Activated naive CD8-positive, alpha-beta T cell (primary cell): ENCODE measurements around the gene MON2.
"Not testable (repeated sequence)": the region's sequence is repeated elsewhere in the genome, so short reads cannot be mapped to it uniquely, and the experiment has no call there.

Experiments
- H3K27ac Mint-ChIP-seq: one replicate; pipeline ENCODE4 v1.8.0; 2021; ENCODE audit warnings: mixed read lengths
- H3K27me3 Mint-ChIP-seq: one replicate; pipeline ENCODE4 v1.8.0; 2021; ENCODE audit warnings: mixed read lengths
- H3K36me3 Mint-ChIP-seq: one replicate; pipeline ENCODE4 v1.8.0; 2021; ENCODE audit warnings: mixed read lengths
- H3K4me1 Mint-ChIP-seq: one replicate; pipeline ENCODE4 v1.8.0; 2021; ENCODE audit warnings: low read depth, mixed read lengths
- H3K4me3 Mint-ChIP-seq: one replicate; pipeline ENCODE4 v1.8.0; 2021; ENCODE audit warnings: mild to moderate bottlenecking, mixed read lengths
- H3K9me3 Mint-ChIP-seq: one replicate; pipeline ENCODE4 v1.8.0; 2021; ENCODE audit warnings: low read depth, mixed read lengths

Gene MON2, protein sequence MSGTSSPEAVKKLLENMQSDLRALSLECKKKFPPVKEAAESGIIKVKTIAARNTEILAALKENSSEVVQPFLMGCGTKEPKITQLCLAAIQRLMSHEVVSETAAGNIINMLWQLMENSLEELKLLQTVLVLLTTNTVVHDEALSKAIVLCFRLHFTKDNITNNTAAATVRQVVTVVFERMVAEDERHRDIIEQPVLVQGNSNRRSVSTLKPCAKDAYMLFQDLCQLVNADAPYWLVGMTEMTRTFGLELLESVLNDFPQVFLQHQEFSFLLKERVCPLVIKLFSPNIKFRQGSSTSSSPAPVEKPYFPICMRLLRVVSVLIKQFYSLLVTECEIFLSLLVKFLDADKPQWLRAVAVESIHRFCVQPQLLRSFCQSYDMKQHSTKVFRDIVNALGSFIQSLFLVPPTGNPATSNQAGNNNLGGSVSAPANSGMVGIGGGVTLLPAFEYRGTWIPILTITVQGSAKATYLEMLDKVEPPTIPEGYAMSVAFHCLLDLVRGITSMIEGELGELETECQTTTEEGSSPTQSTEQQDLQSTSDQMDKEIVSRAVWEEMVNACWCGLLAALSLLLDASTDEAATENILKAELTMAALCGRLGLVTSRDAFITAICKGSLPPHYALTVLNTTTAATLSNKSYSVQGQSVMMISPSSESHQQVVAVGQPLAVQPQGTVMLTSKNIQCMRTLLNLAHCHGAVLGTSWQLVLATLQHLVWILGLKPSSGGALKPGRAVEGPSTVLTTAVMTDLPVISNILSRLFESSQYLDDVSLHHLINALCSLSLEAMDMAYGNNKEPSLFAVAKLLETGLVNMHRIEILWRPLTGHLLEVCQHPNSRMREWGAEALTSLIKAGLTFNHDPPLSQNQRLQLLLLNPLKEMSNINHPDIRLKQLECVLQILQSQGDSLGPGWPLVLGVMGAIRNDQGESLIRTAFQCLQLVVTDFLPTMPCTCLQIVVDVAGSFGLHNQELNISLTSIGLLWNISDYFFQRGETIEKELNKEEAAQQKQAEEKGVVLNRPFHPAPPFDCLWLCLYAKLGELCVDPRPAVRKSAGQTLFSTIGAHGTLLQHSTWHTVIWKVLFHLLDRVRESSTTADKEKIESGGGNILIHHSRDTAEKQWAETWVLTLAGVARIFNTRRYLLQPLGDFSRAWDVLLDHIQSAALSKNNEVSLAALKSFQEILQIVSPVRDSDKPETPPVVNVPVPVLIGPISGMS (N-terminal part only)

DNA sequence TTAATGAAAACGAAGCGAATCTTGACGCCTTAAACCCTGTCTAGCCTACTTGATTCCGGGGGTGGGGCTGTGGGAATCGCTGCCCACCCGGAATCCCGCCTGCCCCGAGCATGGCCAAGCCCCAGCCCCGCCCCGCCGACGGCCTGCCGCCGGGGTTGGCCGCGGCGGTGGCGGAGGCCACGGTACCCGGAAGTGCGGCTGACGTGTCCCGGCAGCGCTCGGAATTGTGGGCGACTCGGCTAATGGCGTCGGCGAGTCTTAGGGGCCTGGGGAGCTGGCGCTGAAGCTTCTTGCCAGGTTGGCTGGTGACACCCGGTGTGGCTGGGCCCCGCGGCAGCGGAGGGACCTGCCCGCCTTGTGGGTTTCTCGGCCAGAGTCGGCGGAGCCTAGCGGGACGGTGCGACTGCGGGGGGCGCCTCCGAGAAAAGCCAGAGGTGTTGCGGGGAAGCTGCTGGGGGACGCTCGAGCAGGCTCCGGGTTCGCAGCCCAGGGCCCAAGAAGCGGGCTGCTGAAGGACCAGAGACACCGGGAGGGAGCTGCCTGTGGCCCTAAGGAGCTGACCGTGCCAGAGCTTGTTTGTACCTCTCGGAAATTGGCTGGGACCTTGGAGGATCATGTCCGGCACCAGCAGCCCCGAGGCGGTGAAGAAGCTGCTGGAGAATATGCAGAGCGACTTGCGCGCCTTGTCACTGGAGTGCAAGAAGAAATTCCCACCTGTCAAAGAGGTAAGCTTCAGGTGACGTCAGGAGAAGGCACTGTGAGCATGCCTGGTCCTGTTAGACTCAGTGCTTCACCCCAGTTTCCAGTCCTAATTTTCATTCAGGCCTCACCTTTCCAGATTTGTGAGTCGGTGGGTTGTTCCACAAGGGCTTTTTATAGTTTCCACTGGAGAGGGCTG is at the start of gene MON2:
Gene MON2, plus strand, starts transcription at position 233 of the 898 bp plus-strand sequence. Its CDS starts 382 bp downstream, at position 615.
- H3K4me1 Mint-ChIP-seq, result peaks cover 28% of the 10 kb centered on the region
- H3K27me3 Mint-ChIP-seq, result no peaks in the 10 kb centered on the region
- H3K27ac Mint-ChIP-seq, result peak within 1 kb of the TSS; percentile 95
- peaks cover 4% of the 10 kb centered on the region for H3K9me3 Mint-ChIP-seq
- H3K4me3 Mint-ChIP-seq, result peak within 1 kb of the TSS; percentile 97
- H3K36me3 Mint-ChIP-seq, result no peaks in the 10 kb centered on the region

DNA sequence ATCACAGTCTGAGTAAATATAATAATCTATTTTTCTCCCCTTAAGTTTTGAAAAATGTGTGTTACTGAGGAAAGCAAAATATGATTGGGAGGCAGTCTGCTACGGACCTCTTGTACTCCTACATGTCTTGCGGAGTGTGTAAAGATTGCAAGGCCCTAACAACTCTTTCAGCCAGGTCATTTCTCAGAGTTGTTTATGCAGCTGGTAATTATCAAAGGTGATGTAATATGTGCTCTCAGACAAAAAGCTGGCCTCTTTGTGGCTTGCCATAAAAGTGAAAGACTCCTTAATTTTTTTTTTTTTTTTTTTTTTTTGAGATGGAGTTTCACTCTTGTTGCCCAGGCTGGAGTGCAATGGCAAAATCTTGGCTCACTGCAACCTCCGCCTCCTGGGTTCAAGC is 40.5 kb upstream of the MON2 start:
- peaks cover 28% of the 10 kb centered on the region for H3K36me3 Mint-ChIP-seq
- no peak overlapping the region for H3K4me3 Mint-ChIP-seq
- H3K4me1 Mint-ChIP-seq, result no peaks in the 10 kb centered on the region
- H3K27me3 Mint-ChIP-seq, result peaks cover 3% of the 10 kb centered on the region
- H3K27ac Mint-ChIP-seq, result no peak overlapping the region
- H3K9me3 Mint-ChIP-seq, result peaks cover 26% of the 10 kb centered on the region

DNA sequence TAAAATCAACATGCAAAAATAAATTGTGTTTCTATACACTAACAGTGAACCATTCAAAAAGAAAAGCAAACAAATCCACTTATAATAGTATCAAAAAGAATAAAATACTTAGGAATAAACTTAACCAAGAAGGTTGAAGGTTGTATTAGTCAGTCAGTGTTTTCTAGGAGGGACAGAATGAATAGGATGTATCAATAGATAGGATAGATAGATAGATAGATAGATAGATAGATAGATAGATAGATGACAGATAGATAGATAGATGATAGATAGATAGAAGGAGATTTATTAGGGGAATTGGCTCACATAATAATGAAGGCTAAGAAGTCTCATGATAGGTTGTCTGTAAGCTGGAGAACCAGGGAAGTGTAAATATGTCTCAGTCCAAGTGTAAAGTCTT is 37.2 kb upstream of the MON2 start:
- H3K27me3 Mint-ChIP-seq, result peaks cover 5% of the 10 kb centered on the region
- no peak overlapping the region for H3K27ac Mint-ChIP-seq
- peaks cover under 1% of the 10 kb centered on the region for H3K4me1 Mint-ChIP-seq
- H3K36me3 Mint-ChIP-seq, result peaks cover 13% of the 10 kb centered on the region
- H3K9me3 Mint-ChIP-seq, result peaks cover 10% of the 10 kb centered on the region
- no peak overlapping the region for H3K4me3 Mint-ChIP-seq

DNA sequence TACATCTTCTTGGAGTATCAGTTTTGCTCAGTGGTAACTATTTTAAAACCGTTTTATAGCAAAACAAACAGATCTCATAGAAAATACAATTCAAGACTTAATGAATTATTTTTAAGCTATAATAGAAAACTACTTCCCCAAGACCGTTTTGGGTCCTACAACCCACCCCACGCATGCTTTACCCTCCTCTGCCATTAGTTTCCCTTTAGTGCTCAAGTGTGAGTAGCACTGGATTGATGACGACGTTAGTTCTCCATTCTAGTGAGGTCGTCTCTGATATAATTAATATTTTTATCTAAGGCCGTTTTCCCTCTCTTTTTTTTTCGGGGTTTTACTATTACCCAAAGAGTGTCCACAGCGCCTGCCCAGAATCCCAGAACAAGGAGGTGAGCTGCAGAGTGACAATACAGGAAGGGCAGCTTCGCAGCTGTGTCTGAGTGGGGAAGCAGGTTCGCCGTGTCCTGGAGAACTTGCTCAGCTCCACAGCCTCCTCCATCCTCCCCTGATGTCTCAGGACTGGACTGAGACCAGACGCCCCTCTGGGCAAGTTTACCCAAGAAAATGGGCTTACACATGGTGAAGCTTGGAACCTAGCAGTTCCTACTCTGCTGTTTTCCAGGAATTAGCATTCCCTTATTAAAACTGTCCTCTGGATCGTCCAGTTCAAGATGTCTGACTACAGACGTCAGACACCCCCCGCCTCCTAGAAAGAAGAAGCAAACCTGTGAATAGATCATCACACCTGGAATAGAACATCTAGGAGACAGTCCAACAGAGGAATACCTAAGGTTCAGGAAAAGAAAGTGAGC is 31.9 kb upstream of the MON2 start:
- H3K36me3 Mint-ChIP-seq, result no peaks in the 10 kb centered on the region
- peaks cover 17% of the 10 kb centered on the region for H3K4me1 Mint-ChIP-seq
- H3K27ac Mint-ChIP-seq, result no peak overlapping the region
- peaks cover 4% of the 10 kb centered on the region for H3K27me3 Mint-ChIP-seq
- no peaks in the 10 kb centered on the region for H3K9me3 Mint-ChIP-seq
- peak overlapping the region; percentile 85 for H3K4me3 Mint-ChIP-seq

DNA sequence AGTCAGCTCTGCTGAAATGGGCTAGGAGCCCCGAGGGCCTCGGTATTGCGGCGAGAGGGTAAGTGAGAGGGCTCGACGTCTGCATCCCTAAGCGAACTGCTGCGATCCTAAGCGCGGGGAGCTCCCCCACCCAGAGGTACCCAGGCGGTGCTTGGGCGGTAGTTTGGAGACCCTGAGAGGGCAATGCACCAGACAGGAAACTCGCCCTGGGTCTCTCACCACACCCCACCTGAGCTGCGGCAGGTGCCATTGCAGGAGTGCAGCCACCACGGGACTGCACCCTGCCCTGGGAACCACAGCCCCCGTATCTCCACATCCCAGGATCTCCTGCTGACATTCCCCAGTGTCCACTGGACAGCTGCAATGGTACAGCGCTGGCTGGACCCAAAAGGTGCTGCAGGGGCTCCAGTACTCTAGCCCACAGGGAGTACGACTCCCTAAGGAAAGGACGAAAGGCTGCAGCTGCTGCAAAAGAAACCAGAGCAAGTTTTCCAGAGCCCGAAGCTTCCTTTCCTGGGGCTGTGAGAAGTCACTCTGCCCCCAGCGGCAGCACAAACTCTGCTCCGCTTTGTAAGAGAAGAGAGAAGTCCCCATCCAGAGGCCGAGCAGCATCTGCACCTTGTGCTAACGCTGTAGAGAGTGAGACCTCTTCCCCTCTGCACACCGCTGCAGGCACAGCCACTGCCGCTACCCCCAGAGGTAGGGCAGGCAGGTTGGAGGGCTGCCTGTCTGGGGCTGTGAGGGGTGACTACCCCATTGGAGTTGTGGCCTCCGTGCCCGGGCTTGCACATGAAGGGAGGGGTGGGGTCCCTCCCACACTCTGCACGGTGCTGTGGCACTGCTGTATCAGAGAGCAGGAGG is 31.1 kb upstream of the MON2 start:
- H3K4me1 Mint-ChIP-seq, result peaks cover 17% of the 10 kb centered on the region
- peaks cover 3% of the 10 kb centered on the region for H3K27me3 Mint-ChIP-seq

DNA sequence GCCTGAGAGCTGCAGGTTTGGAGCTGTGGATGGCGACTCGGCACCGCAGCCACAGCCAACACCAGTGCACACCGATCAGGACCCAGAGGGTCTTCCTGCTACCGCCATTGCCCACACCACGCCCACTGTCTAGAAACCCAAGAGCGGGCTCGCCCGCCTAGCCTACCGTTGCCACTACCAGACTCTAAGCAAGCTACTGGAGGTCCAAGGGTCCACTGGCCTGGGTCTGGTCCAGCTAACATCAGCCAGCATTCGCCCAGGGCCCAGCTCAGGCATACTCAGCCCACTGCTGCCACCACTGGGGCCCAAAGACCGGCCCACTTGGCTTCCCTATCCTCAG is 30.5 kb upstream of the MON2 start:
- Mint-ChIP-seq H3K27ac (no peak overlapping the region), H3K36me3 (no peaks in the 10 kb centered on the region), H3K9me3 (no peaks in the 10 kb centered on the region), H3K4me1 (peaks cover 17% of the 10 kb centered on the region), H3K27me3 (peaks cover 3% of the 10 kb centered on the region), H3K4me3 (peak overlapping the region; percentile 85)

More for the DNA sequence above, 31.1 kb upstream of the MON2 start:
- Mint-ChIP-seq H3K27ac (no peak overlapping the region), H3K9me3 (no peaks in the 10 kb centered on the region), H3K4me3 (peak overlapping the region; percentile 85), H3K36me3 (no peaks in the 10 kb centered on the region)

DNA sequence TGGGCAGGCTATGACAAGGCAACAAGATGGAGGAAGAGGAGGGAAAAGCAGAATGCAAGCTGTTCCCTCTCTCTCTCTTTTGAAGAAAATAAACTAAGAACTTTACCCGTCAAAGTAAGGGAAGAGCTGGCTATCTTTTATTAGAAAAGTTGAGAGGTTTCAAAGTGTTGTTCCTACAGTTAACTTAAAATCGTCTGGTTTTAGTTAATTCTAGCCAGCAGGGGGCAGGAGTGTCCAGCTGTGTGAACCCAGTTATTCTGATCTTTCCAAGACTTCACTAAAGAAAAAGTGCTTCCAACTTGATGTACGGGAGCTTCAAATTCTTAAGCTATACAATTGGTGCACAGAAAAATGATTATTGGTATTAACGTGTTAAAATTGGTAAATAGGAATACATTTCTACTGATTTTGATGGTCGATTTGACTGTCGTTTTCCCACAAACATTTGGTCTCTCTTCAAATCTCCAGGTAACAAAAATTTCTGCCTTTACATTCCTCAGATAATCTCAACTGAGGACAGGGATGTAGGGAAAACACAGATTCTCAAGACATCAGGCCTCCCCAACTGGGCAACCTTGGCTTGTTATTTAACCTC is 28.4 kb upstream of the MON2 start:
- H3K27me3 Mint-ChIP-seq, result peaks cover 2% of the 10 kb centered on the region

DNA sequence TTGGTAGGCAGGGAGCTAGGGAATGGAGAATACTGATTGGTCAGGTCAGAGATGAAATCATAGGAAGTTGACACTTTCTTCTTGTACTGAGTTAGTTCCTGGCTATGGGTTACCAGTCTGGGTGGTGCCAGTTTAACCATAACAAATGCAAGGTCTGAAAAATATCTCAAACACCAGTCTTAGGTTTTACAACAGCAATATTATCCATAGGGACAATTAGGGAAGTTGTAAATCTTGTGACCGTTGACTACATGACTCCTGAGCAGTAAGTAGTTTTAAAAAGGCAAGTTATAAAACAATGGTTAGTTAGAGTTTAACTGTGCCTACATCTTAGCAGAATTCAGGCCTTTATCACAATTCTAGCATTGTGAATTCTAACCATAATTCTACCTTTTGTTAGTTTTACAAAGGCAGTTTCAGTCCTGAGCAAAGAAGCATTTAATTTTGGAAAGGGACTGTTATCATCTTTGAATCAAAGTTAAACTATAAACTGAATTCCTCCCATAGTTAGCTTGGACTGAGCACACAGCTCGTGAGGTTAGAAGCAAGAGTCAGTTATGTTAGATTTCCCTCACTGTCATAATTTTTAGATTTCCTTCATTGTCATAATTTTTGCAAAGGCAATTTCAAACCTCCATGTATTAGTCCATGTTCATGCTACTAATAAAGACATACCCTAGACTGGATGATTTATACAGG is 19.7 kb upstream of the MON2 start:
- no peaks in the 10 kb centered on the region for H3K27me3 Mint-ChIP-seq
- H3K36me3 Mint-ChIP-seq, result peaks cover 14% of the 10 kb centered on the region
- no peak overlapping the region for H3K27ac Mint-ChIP-seq
- H3K4me1 Mint-ChIP-seq, result no peaks in the 10 kb centered on the region
- no peak overlapping the region for H3K4me3 Mint-ChIP-seq
- peaks cover 22% of the 10 kb centered on the region for H3K9me3 Mint-ChIP-seq

More for the DNA sequence above, 28.4 kb upstream of the MON2 start:
- peaks cover 17% of the 10 kb centered on the region for H3K4me1 Mint-ChIP-seq
- H3K9me3 Mint-ChIP-seq, result peaks cover 17% of the 10 kb centered on the region
- no peak overlapping the region for H3K27ac Mint-ChIP-seq
- H3K36me3 Mint-ChIP-seq, result peaks cover 3% of the 10 kb centered on the region
- no peak overlapping the region for H3K4me3 Mint-ChIP-seq

DNA sequence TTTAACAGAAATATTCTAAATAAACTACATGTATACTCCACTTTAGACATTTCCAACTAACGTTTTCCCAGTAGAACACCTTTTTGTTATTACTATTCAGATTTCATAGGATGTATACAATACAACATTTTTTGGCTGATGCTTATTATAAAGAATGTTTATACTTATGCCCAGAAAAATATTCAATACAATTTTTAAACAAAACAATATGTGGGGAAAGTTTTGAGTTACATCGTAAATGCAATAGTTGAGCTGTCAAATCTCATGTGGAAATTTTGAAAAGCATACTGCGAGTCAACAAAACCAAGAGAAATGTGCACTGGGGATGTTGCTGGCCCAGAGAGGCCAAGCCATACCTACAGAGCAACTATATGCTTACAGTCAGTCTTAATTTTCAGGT is 18.2 kb upstream of the MON2 start:
- Mint-ChIP-seq H3K27ac (no peak overlapping the region), H3K36me3 (peaks cover 10% of the 10 kb centered on the region), H3K9me3 (peaks cover 7% of the 10 kb centered on the region), H3K4me3 (no peak overlapping the region), H3K27me3 (no peaks in the 10 kb centered on the region), H3K4me1 (no peaks in the 10 kb centered on the region)

DNA sequence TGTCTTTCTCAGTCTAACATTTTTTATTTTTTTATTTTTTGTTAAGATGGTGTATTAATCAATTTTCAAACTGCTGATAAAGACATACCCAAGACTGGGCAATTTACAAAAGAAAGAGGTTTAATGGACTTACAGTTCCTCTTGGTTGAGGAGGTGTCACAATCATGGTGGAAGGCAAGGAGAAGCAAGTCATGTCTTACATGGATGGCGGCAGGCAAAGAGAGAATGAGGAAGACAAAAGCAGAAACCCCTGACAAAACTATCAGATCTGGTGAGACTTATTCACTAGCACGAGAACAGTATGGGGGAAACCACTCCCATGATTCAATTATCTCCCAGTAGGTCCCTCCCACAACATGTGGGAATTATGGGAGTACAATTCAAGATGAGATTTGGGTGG is 11.2 kb upstream of the MON2 start:
- not testable (repeated sequence) for H3K36me3 Mint-ChIP-seq, H3K27ac Mint-ChIP-seq, H3K4me1 Mint-ChIP-seq, H3K9me3 Mint-ChIP-seq, H3K27me3 Mint-ChIP-seq, H3K4me3 Mint-ChIP-seq

DNA sequence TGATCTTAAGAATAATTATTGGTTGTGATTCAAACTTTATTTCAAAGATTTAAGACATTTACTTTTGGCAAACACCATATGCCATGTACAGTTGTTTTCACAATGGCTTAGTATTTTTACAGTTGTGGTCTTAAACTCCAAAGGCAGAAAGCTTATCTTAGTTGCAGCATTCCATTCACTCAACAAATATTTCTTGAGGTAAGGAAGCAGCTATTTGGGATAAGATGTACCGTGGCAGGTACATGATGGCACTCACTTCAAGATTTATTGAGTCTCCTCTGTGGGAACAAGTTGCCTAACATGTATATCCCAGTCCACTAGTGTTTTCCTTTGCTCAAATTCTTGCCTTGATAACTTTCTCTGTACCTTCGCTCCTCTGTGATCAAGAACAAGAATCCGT is 8.0 kb upstream of the MON2 start:
- H3K9me3 Mint-ChIP-seq, result peaks cover 4% of the 10 kb centered on the region

DNA sequence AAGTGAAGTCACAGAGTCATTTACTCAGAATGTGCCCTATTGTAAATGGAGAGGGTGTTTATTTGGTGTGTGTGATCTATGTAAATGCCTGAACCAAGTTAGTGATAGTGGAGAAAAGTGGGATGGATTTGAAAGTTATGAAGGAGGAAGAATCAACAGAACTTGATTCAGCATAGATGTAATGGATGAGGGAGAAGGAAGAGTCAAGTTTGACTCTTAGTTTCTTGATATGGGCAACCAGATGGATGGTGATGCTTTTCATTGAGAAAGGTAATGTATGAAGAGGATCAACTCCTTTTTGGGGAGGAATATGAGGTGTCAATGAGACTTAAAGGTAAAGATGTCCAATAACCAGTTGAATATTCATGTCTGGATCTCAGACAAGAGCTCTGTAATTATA is 6.7 kb upstream of the MON2 start:
- Mint-ChIP-seq H3K9me3 (peaks cover 4% of the 10 kb centered on the region), H3K4me3 (no peak overlapping the region), H3K36me3 (peaks cover 6% of the 10 kb centered on the region), H3K4me1 (no peaks in the 10 kb centered on the region), H3K27me3 (peaks cover 8% of the 10 kb centered on the region), H3K27ac (no peak overlapping the region)

More for the DNA sequence above, 8.0 kb upstream of the MON2 start:
- H3K36me3 Mint-ChIP-seq, result peaks cover 6% of the 10 kb centered on the region
- no peaks in the 10 kb centered on the region for H3K4me1 Mint-ChIP-seq
- H3K4me3 Mint-ChIP-seq, result no peak overlapping the region
- H3K27ac Mint-ChIP-seq, result no peak overlapping the region
- H3K27me3 Mint-ChIP-seq, result peaks cover 8% of the 10 kb centered on the region
